Frontal cortex (tissue), 4 donors: ENCODE data around the gene ATP2A1. TPM values are rescaled to one million over a fixed set of nuclear protein-coding genes. Genes with fewer than 3 reads are reported as not detected.
"Not testable (repeated sequence)": the region's sequence is repeated elsewhere in the genome, so short reads cannot be mapped to it uniquely, and the experiment has no call there.

Source experiments
- DNase-seq, 2 donors: peaks; one replicate each; pipeline ENCODE4 v3.0.0; 2012; ENCODE audit warnings: low spot score in 2 of 2
- FAIRE-seq: peaks from 2 replicates; lab custom pipeline; 2012; peaks lifted over from hg19 to GRCh38; lab: Jason Lieb, UNC
- total RNA-seq: library from RNA; depleted of rRNA; stranded (reverse); fragments of >200 nt; gene quantifications from one replicate; pipeline ENCODE4 v1.2.3, GENCODE V29; 2014
- donor health status: control.
- donor health status: control.
- donor health status: control.

The ATP2A1 gene
- total RNA-seq, 1 donor from 2014 or later = not detected

GRCh38 chr16:28903344-28904042, 25.2 kb downstream of the ATP2A1 start:
- FAIRE-seq (no peak), DNase-seq (no peak)

GRCh38 chr16:28904363-28904762, 26.1 kb downstream of the ATP2A1 start:
- FAIRE-seq (no peak), DNase-seq (no peak)

- FAIRE-seq (no peak), DNase-seq (no peak)
Observed at GRCh38 chr16:28904828-28905227, 26.5 kb downstream of the ATP2A1 start.

GRCh38 chr16:28905229-28905754, 27.0 kb downstream of the ATP2A1 start:
- FAIRE-seq (no peak), DNase-seq (no peak)

- DNase-seq (no peak), FAIRE-seq (no peak)
Observed at GRCh38 chr16:28905800-28906372, 27.6 kb downstream of the ATP2A1 start.

GRCh38 chr16:28910086-28911031, 32.1 kb downstream of the ATP2A1 start:
- DNase-seq (no peak), FAIRE-seq (no peak)

GRCh38 chr16:28912558-28912957, 34.3 kb downstream of the ATP2A1 start:
- FAIRE-seq (no peak), DNase-seq (no peak)

- no peak for DNase-seq
- no peak for FAIRE-seq
Observed at GRCh38 chr16:28913946-28914724, 35.8 kb downstream of the ATP2A1 start.

GRCh38 chr16:28915181-28915580, 36.9 kb downstream of the ATP2A1 start:
- DNase-seq (no peak), FAIRE-seq (no peak)

GRCh38 chr16:28917095-28917494, 38.8 kb downstream of the ATP2A1 start:
- no peak for FAIRE-seq

GRCh38 chr16:28918698-28919097, 40.4 kb downstream of the ATP2A1 start:
- DNase-seq (no peak), FAIRE-seq (no peak)

More at GRCh38 chr16:28917095-28917494, 38.8 kb downstream of the ATP2A1 start:
- no peak for DNase-seq

- no peak for DNase-seq
- FAIRE-seq = no peak
Observed at GRCh38 chr16:28923231-28923587, 44.9 kb downstream of the ATP2A1 start.

GRCh38 chr16:28923652-28924398, 45.5 kb downstream of the ATP2A1 start:
- no peak for DNase-seq
- no peak for FAIRE-seq

GRCh38 chr16:28924399-28924761, 46.1 kb downstream of the ATP2A1 start:
- DNase-seq (no peak), FAIRE-seq (no peak)

- DNase-seq (peak; percentile 96 to 99), FAIRE-seq (no peak)
Observed at GRCh38 chr16:28924762-28925385, 46.6 kb downstream of the ATP2A1 start, which contains the start of gene RABEP2. Gene RABEP2, minus strand, starts transcription at chr16:28925238. Its CDS starts 75 bp downstream, at chr16:28925163.

- no peak for FAIRE-seq
- no peak for DNase-seq
Observed at GRCh38 chr16:28925386-28926228, 47.3 kb downstream of the ATP2A1 start.

GRCh38 chr16:28926284-28926683, 48.0 kb downstream of the ATP2A1 start:
- not testable (repeated sequence) for DNase-seq, FAIRE-seq

- DNase-seq = no peak
- FAIRE-seq = no peak
Observed at GRCh38 chr16:28927815-28928214, 49.5 kb downstream of the ATP2A1 start.
